Measurements from ENCODE around the gene ACBD4. TPM values are rescaled to one million over a fixed set of nuclear protein-coding genes. Genes with fewer than 3 reads are reported as not detected.

Gene ACBD4
- total and polyA plus RNA-seq, 4 donors: 4.4 to 51.4 (median 44.9) TPM

GRCh38 chr17:45168991-45169752, 33.7 kb downstream of the ACBD4 start:
- WGBS: 96% methylated on average over 43 of the region's 43 CpGs
- no peak overlapping the region for H3K27ac ChIP-seq (ENCODE audit: low read depth in 1 of 2, low read length in 2 of 2)

More at GRCh38 chr17:45168991-45169752, 33.7 kb downstream of the ACBD4 start:
- Histone ChIP-seq H3K4me3 (ENCODE audit: low read depth in 1 of 3, low read length in 3 of 3) (no peak overlapping the region), H3K9me3 (ENCODE audit: control insufficient read depth in 4 of 4, low read length in 3 of 4) (no peaks in the 10 kb centered on the region), H3K4me1 (ENCODE audit: control insufficient read depth in 4 of 4, insufficient read depth in 4 of 4, low read length in 3 of 4) (peaks cover 7 to 34% (median 24%) of the 10 kb centered on the region in 4 donors), H3K36me3 (ENCODE audit: control insufficient read depth in 4 of 4, insufficient read depth in 3 of 4, low read depth in 1 of 4, low read length in 3 of 4) (peaks cover 0 to 14% (median 0%) of the 10 kb centered on the region in 4 donors), H3K27me3 (ENCODE audit: control insufficient read depth in 4 of 4, insufficient read depth in 4 of 4, low read length in 3 of 4) (no peaks in the 10 kb centered on the region), H3K9ac (ENCODE audit: low read depth in 1 of 2, low read length in 2 of 2) (no peak overlapping the region)
- no peak for DNase-seq (ENCODE audit: low spot score)
- no peak for TF ChIP-seq GABPA (IDR thresholded peaks at IDR 0.05 in 1 of 2, conservative IDR thresholded peaks at IDR 0.05 in 1 of 2)
- no peak for TF ChIP-seq RAD21 (IDR thresholded peaks at IDR 0.05)
- TF ChIP-seq RXRA (IDR thresholded peaks at IDR 0.05): no peak
- TF ChIP-seq, protein P1, sequence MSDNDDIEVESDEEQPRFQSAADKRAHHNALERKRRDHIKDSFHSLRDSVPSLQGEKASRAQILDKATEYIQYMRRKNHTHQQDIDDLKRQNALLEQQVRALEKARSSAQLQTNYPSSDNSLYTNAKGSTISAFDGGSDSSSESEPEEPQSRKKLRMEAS (IDR thresholded peaks at IDR 0.05): no peak
- TF ChIP-seq NR2F2 (IDR thresholded peaks at IDR 0.05): no peak
- TF ChIP-seq CTCF (IDR thresholded peaks at IDR 0.05; ENCODE audit: low read depth, low read length, missing input control): no peak
- no peak for TF ChIP-seq HNF4G (IDR thresholded peaks at IDR 0.05)
- TF ChIP-seq ZBTB33 (IDR thresholded peaks at IDR 0.05): no peak
- no peak for TF ChIP-seq ATF3 (IDR thresholded peaks at IDR 0.05)
- no peak for TF ChIP-seq HNF4A (conservative IDR thresholded peaks at IDR 0.05)
- TF ChIP-seq SP1 (IDR thresholded peaks at IDR 0.05): no peak
- no peak for TF ChIP-seq JUND (IDR thresholded peaks at IDR 0.05)
- no peak for TF ChIP-seq FOXA2 (IDR thresholded peaks at IDR 0.05)
- TF ChIP-seq TAF1 (conservative IDR thresholded peaks at IDR 0.05): no peak
- TF ChIP-seq REST (IDR thresholded peaks at IDR 0.05): no peak
